ENCODE results near the gene STX18. TPM values are rescaled to one million over a fixed set of nuclear protein-coding genes. Genes with fewer than 3 reads are reported as not detected.

The STX18 gene
- total RNA-seq, 2 donors from 2014 or later, result 31.4 to 31.8 TPM

DNA sequence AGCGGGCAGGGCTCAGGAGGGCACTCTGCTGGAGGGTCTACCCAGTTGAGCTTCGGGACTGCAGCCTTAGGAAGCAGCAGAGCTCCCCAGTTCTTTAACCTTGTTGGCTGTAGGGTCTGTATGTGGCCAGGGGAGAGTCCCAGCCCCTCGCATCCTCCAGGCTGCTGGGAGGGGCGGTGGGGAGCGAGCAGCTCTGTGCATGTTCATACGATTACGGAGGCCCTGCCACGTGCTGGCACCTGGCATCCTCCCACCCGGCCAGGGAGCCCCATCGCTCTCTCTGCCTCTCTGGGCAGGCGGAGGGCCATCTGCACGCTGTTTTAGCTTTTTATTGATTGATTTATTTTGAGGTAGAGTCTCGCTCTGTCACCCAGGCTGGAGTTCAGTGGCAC lies 133.7 kb downstream of the STX18 start:
- TF ChIP-seq, protein P1, sequence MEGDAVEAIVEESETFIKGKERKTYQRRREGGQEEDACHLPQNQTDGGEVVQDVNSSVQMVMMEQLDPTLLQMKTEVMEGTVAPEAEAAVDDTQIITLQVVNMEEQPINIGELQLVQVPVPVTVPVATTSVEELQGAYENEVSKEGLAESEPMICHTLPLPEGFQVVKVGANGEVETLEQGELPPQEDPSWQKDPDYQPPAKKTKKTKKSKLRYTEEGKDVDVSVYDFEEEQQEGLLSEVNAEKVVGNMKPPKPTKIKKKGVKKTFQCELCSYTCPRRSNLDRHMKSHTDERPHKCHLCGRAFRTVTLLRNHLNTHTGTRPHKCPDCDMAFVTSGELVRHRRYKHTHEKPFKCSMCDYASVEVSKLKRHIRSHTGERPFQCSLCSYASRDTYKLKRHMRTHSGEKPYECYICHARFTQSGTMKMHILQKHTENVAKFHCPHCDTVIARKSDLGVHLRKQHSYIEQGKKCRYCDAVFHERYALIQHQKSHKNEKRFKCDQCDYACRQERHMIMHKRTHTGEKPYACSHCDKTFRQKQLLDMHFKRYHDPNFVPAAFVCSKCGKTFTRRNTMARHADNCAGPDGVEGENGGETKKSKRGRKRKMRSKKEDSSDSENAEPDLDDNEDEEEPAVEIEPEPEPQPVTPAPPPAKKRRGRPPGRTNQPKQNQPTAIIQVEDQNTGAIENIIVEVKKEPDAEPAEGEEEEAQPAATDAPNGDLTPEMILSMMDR (IDR thresholded peaks at IDR 0.05), result no peak
- H3K4me3 ChIP-seq, result no peak overlapping the region
- H3K36me3 ChIP-seq, result no peaks in the 10 kb centered on the region
- no peaks in the 10 kb centered on the region for H3K9me3 ChIP-seq
- DNase-seq, result no peak
- no peak overlapping the region for H3K9ac ChIP-seq (ENCODE audit: low read depth in 2 of 2, low read length in 2 of 2)
- H3K27me3 ChIP-seq, result no peaks in the 10 kb centered on the region
- H3K4me1 ChIP-seq, result no peaks in the 10 kb centered on the region
- no peak overlapping the region for H3K27ac ChIP-seq
- intact Hi-C loops (cut with DNase I), result no loop called here

GRCh38 chr4:4407299-4408131 lies 134.3 kb downstream of the STX18 start:
- Histone ChIP-seq H3K27me3 (no peaks in the 10 kb centered on the region), H3K9ac (ENCODE audit: low read depth in 2 of 2, low read length in 2 of 2) (no peak overlapping the region)
- no peak for DNase-seq

DNA sequence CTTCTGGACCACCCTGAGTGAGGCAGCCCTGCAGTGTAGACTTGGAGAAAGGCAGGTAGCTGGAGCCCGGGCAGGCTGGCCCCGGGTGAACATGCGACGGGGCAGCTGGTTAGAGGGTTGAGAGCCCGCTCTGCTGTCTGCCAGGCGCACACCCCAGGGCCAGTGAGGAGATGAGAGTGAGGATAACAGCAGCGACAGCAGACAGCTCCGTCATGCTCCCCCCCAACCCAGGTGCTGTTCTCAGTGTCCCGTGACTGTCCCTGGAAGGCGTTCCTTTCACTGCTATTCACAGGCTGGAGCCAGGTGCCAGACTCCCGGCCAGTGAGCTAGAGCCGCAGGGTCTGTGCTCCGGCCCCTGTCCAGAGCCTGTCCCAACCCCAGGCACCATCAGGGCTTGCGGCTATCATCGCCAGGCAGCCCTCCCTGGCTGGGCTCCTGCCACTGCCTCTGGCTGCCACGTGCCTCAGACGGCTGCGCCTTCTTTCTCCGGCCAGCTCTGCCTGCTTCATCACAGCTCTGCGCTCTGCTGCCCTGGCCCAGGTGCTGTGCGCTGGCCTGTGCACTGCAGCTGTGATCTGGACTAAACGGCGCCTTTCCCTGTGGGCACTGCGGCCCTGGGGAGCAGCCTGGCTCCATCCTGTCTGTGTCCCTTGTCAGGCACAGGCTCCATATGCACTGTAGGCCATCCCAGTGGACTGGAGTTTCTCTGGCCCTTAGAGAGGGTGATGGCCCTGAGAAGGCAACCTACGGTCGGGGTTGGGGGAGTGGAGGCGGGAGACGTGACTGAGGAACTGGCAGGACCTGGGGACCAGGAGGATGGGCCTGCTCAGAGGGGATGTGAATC lies 135.2 kb downstream of the STX18 start:
- no peak for DNase-seq
- no peaks in the 10 kb centered on the region for H3K27me3 ChIP-seq
- no peak overlapping the region for H3K9ac ChIP-seq (ENCODE audit: low read depth in 2 of 2, low read length in 2 of 2)
- intact Hi-C loops (cut with DNase I), result no loop called here
- no peak overlapping the region for H3K27ac ChIP-seq
- no peaks in the 10 kb centered on the region for H3K4me1 ChIP-seq
- no peaks in the 10 kb centered on the region for H3K36me3 ChIP-seq
- H3K9me3 ChIP-seq, result no peaks in the 10 kb centered on the region
- TF ChIP-seq, protein P1 (IDR thresholded peaks at IDR 0.05), result no peak
- no peak overlapping the region for H3K4me3 ChIP-seq

More at GRCh38 chr4:4407299-4408131, 134.3 kb downstream of the STX18 start:
- TF ChIP-seq, protein P1 (IDR thresholded peaks at IDR 0.05), result no peak
- Histone ChIP-seq H3K4me3 (no peak overlapping the region), H3K27ac (no peak overlapping the region), H3K36me3 (no peaks in the 10 kb centered on the region), H3K9me3 (no peaks in the 10 kb centered on the region), H3K4me1 (no peaks in the 10 kb centered on the region)
- intact Hi-C loops (cut with DNase I), result no loop called here

DNA sequence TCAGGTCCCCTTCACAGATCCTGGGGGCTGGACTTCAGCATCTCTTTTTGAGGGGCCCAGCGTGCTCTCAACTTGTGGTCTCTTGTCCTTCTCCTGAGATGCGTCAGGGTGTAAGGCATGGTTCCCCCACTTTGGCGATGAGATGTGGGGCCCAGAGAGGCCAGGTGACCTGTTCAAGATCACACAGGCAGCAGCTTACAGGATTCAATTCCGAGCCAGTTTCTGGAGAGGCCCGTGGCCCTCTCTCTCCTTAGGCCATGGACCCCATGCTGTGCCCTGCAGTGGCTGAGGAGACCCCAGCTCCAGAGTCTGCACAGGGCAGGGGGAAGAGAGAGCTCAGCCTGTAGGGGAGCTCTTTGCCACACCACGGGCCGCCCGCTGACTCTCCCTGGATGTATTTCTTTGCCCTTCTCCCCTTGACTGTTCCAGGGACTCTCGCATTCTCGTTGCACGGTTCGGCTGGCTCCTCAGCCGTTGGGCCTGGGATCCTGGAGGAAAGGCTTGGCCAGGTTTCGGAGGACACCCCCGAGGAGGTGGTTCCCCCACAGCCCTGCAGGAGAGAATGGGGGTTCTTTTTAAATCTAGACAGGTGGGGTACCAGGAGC lies 136.4 kb downstream of the STX18 start:
- intact Hi-C loops (cut with DNase I), result no loop called here
- H3K4me3 ChIP-seq, result no peak overlapping the region
- no peaks in the 10 kb centered on the region for H3K36me3 ChIP-seq
- H3K27me3 ChIP-seq, result no peaks in the 10 kb centered on the region
- H3K4me1 ChIP-seq, result no peaks in the 10 kb centered on the region
- no peak overlapping the region for H3K27ac ChIP-seq
- TF ChIP-seq, protein P1 (IDR thresholded peaks at IDR 0.05), result no peak
- no peak for DNase-seq
- no peaks in the 10 kb centered on the region for H3K9me3 ChIP-seq
- H3K9ac ChIP-seq (ENCODE audit: low read depth in 2 of 2, low read length in 2 of 2), result no peak overlapping the region

- H3K27ac ChIP-seq, result no peak overlapping the region
- no peak for DNase-seq
- TF ChIP-seq, protein P1 (IDR thresholded peaks at IDR 0.05), result no peak
- H3K36me3 ChIP-seq, result no peaks in the 10 kb centered on the region
- H3K4me3 ChIP-seq, result no peak overlapping the region
- H3K4me1 ChIP-seq, result no peaks in the 10 kb centered on the region
- intact Hi-C loops (cut with DNase I), result no loop called here
- H3K9me3 ChIP-seq, result no peaks in the 10 kb centered on the region
- H3K27me3 ChIP-seq, result no peaks in the 10 kb centered on the region
- no peak overlapping the region for H3K9ac ChIP-seq (ENCODE audit: low read depth in 2 of 2, low read length in 2 of 2)
Measured at GRCh38 chr4:4402966-4403365, 138.9 kb downstream of the STX18 start.

Data from colonic mucosa (tissue), 4 donors.